Left ventricle myocardium superior (tissue), 1 donor: ENCODE measurements around the gene FECH. TPM values are rescaled to one million over a fixed set of nuclear protein-coding genes. Genes with fewer than 3 reads are reported as not detected.
"Not testable (repeated sequence)": the region's sequence is repeated elsewhere in the genome, so short reads cannot be mapped to it uniquely, and the experiment has no call there.

Source experiments
- ATAC-seq: fragments of 200-7000 bp; cut with Tn5 transposase; one replicate; pipeline ENCODE4 v1.9.1; 2020; ENCODE audit warnings: mild to moderate bottlenecking, moderate library complexity
- DNase-seq: peaks from one replicate; pipeline ENCODE4 v3.0.0-alpha.2; 2020
- intact Hi-C: fragments of 100-400 bp; cut with micrococcal nuclease; formaldehyde crosslinking; loops from one replicate; pipeline ENCODE4 v1.11.0; 2022
- long read RNA-seq: library from polyadenylated mRNA; unstranded; transcript quantifications from one replicate; pipeline ENCODE4 v2.0.0, GENCODE V29; 2021
- total RNA-seq: library from RNA; stranded (reverse); fragmentation: NEBNext Ultra II Directional; extraction: Animal tissue kit (Norgen Biotek cat#: 25700); gene quantifications from one replicate; pipeline ENCODE4 v1.2.1, GENCODE V29; 2021
- donor health status: DM: no; HTN: yes; CAD: no; lungs with severe emphysema.

The FECH gene, protein sequence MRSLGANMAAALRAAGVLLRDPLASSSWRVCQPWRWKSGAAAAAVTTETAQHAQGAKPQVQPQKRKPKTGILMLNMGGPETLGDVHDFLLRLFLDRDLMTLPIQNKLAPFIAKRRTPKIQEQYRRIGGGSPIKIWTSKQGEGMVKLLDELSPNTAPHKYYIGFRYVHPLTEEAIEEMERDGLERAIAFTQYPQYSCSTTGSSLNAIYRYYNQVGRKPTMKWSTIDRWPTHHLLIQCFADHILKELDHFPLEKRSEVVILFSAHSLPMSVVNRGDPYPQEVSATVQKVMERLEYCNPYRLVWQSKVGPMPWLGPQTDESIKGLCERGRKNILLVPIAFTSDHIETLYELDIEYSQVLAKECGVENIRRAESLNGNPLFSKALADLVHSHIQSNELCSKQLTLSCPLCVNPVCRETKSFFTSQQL
- total RNA-seq = 36.6 TPM
- long read RNA-seq, transcript FECH-202 (11 exons, 2,526 nt) = minor isoform, 6 of 66 reads
- long read RNA-seq, transcript FECH-201 (11 exons, 3,853 nt) = major isoform, 45 of 66 reads
- long read RNA-seq, partial matches to known transcripts = 5 of 66 reads
- long read RNA-seq, other reads (novel, unspliced or antisense) = 10 of 66 reads

DNA sequence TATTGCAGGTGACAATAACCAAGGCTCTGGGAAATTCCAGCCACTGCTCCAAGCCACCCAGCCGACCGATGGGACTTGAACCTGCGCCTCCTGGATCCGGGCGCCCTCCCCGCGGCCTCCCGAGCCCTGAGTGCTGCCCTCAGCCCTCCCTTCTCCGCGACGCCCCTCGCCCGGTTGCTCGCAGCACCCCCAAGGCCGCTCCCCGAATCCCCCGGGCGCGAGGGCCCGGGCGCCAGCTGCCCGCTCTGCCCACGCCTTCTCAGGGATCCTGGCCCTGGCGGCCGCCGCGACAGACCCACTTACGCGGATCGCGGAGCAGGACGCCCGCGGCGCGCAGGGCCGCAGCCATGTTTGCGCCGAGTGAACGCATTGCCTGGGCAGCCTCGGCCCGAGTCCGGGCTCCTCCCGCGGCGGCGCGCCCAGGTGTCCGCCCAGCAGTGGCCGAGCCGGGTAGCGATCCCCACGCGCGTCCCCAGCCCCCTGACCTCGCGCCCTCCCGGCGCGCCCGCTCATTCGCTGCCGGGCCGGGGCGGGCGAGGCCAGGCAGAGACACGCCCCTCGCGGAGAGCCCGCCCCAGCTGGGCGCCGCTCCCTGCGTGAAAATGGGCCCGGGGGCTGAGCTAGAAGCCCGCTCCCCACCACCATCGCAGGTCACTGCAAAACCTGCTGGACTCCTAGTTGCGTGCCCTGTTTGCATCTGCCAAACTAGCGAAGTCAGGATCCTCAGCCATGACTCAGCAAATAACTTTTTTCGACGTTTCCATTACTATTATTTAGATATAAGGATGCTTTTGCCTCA lies at the start of gene FECH:
FECH (minus strand) TSS at position 452 of the 799 bp plus-strand sequence; CDS start at position 370, 82 bp downstream.
- ATAC-seq = peak; percentile 99
- intact Hi-C loops = no loop called here

DNA sequence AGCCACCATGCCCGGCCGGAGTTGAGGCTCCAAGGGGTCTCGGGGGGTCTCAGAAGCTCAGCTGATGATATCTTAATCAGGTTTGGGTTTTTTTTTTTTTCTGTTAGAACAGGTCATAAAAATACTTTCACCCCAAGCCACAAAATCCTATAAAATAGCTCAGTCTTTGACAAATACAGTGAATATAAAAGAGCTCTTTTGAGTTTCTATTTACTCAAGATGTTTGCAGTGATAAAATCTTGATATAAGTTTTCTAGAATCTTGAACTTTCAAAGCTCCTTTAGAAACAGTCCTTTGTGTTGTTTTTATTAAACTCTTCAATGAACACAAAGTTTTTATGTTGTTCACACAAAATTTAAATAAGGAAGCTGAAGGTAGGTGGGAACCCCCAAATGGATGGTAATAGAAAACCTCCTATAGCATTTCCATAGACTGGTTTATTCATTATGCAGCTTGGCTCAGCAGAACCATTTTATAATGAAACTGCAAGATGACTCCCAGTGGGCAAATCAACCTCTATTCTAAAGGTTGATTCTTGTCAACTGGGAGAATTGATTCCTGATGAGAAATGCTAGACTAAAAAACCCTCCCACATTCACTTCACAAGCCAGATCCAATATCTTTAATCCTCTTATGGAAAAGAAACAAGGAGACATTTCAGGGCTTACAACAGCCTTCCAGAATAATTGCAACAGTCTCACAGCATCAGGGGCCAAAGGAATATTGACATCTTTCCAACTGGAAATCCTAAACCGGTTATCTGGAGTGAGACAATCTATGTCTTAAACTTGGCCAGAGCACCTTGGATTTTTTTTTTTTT lies 48.7 kb upstream of the FECH start:
- ATAC-seq (peak; percentile 51), DNase-seq (no peak)
- intact Hi-C loops = no loop called here

More for the DNA sequence above, at the start of gene FECH:
- DNase-seq = peak; percentile 93

DNA sequence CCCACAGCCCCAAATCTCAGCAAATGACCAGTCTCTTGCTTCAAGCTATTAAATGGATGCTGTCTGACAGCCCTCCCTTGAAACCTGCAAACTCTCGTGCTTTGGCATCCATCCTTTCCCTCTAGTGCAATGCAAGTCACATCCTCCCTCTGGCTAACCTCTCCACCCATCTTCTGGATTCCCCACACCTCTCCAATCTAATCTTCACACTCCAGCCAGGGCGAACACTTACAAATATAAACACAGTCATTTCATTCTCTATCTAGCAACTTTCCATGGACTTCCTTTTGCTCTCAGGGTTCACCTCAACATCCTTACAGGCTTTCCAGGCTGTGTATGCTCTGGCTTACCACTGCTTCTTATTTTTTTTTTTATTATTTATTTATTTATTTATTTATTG lies 45.2 kb upstream of the FECH start:
- ATAC-seq (no peak), DNase-seq (no peak)
- intact Hi-C loops = no loop called here

DNA sequence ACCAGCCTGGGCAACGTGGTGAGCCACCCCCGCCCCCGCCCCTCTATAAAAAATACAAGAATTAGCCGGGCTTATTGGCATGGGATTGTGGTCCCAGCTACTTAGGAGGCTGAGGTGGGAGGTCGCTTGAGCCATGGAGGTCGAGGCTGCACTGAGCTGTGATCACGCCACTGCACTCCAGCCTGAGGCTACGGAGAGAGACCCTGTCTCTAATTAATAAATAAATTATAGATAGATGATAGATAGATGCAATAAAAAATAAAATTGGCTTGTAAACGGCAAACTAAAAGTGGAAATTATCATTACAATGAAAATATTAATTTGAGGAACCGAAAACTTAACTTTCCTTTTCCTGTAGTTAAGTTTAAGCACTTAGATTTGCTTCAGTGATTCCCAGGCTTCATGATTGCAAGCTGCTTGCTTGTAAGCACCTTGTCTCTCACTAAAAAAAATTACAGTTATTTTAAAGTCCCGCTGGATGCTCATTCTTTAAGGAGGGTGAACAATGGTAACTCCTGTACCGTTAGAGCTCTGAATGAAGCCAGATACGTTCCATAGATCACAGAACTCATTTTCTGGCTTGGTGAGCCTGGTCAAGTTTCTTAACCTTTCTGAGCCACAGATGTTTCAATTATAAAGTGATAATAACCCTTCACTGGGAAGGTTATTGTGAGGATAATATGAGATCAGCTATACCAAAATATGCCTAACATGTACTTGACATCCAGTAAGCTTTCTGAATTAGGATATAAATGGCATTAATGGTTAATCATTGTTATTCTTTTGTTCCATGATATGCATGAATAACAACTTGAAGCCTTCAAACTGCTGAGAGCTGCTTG lies 44.5 kb upstream of the FECH start:
- ATAC-seq (no peak), DNase-seq (no peak)
- intact Hi-C loops = no loop called here

DNA sequence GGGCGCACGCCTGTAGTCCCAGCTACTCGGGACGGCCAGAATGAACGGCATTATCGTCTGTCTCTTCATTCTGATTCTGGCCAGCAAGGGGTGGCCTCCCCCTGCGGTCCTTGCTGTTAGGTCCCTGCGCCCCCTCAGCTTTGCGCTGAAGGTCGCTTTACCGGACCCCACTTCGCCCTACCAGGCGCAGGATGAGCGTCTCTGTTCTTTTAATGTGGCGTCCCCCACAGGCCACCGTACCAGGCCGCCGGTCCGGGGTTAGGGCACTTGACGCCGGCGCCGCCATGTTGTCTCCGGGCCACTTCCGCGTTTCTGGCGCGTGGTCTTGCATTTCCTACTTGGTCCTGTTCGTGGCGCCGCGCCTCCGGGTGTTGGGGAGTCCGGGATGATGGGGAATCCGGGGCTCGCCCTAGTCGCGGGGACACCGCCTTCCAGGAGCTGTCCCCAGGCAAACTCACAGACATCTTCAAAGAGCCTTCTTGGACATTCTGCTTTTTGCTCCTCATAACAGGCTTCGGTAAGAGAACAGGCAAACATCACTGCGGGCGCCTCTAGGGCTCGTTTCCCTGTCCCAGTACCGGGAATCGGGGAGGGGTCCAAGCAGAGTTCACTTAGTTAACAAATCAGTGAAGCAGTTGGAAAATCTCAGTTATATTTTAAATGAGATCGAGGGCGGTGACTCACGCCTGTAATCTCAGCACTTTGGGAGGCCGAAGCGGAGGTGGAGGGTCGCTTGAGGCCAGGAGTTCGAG lies 43.7 kb upstream of the FECH start:
- DNase-seq (peak; percentile 98), ATAC-seq (peak; percentile 99)
- intact Hi-C loops = no loop called here

DNA sequence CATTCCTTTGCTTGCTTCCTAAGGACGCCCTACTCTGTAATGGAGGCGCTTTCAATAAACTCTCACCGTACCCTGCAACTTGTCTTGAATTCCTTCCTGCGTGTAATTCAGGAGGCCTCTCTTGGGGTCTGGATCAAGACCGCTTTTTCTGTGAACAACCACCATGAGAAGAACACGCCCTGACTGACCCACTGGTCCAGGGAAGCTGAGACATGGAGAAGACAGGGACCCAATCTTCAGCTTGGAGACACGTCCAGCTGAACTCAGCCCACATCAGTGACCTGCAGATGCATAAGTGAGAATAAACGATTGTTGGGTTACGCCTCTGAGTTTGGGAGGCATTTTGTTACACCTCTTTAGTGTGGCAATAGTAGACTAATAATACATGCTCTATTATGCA lies 42.9 kb upstream of the FECH start:
- ATAC-seq (no peak), DNase-seq (no peak)
- intact Hi-C loops = no loop called here

DNA sequence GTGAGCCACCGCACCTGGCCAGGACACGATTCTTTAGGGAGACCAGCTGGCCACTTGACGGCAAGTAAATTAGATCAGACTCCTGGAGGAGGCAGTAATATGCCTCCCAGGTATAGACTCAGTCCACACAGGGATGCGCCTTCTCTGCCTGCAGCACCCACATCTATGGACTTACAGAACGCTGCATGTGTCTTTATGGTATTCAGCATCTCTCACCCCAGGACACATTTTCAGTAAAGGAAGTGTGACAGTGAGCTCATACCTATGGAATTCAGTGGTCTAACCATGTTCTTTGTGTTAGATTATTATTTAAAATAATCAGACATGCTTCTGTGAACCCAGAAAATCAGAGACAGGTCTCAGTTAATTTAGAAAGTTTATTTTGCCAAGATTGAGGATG lies 41.0 kb upstream of the FECH start:
- no peak for DNase-seq
- no peak for ATAC-seq
- intact Hi-C loops = no loop called here

DNA sequence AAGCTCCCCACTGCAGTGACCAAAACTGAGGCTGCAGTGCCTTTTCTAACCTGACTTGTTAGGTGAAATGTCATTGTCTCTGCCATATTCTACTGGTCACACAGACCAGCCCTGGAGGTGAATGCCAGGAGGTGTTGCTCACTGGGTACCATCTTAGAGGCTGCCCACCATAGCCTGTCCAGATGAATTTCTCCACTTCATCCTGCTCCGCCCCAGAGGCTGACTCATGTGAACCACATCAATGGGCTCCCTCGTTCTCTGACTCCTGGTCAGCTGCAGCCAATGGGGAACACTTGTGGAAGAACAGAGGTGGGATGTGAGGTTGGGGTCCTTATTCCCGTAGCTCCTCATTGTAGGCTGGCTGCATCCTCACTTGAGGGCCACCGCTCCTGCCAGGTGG lies 38.5 kb upstream of the FECH start:
- ATAC-seq = no peak
- intact Hi-C loops = no loop called here
- DNase-seq = no peak

DNA sequence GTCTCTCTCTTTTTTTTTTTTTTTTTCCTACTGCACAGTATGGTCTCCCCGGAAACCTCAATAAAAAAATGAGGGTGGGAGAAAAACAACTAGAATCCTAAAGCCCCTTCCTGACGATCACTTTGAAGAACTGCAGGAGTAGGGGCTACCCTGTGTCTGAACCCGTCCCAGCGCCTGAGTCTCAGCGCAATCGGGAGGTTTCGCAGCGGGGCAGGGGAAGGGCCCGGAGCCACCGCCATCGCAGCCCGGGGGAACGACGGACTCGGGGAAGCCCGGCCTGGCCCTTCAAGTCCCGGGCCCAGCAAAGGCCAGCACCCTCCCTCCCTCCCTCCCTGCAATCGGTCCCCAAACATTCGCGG lies 34.7 kb upstream of the FECH start:
- peak; percentile 47 for ATAC-seq
- intact Hi-C loops = no loop called here

DNA sequence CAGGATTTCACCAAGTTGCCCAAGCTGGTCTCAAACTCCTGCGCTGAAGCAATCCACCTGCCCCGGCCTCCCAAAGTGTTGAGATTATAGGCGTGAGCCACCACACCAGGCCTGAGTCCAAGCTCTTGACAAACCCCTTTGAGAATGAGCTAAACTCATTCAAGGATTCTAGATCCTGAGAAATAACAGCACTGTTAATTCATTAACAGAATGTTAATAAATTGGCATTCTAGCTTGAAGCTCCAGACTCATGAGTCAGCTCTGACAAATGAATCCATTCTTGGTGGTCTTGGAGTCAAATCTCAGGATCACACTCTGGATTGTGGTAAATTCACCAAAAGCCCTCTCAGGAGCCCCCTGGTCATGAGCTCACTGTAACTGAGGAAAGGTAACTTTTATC lies 33.4 kb upstream of the FECH start:
- intact Hi-C loops = no loop called here
- ATAC-seq (no peak), DNase-seq (no peak)

More for the DNA sequence above, 34.7 kb upstream of the FECH start:
- DNase-seq = no peak

DNA sequence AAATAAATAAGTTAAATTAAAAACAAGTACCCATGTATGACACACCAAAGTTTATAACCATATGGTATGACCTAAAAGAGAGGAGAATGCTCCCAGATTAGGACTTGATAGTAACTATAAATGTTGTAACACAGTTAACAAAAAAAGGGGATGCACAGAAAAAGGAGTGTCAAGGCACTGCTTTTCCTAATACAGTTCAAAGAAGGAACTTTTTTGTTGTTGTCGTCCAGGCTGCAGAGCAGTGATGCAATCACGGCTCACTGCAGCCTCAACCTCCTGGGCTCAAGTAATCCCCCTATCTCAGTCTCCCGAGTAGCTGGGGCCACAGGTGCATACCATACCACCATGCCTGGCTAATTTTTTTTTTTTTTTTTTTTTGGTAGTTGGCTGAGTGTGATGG lies 32.4 kb upstream of the FECH start:
- ATAC-seq (no peak), DNase-seq (no peak)
- intact Hi-C loops = no loop called here

DNA sequence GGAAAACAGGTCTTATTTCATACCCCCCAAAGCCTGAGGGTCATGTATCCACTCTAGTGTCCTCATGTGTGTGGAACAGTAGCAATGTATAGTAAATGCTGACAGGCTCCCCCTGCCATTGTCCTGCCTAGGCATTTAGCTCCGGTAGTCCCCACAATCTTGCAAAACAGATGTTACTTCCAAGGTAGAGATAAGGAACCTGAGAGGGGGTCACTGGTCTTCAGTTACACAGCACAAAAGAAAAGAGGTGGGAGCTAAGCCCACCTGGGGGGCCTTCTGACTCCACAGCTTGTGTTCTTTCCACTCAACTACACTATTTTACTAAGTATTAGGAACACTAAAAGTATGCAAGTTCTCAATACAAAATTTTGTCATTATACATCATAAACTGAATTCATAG lies 17.4 kb upstream of the FECH start:
- intact Hi-C loops = no loop called here
- ATAC-seq (no peak), DNase-seq (no peak)

DNA sequence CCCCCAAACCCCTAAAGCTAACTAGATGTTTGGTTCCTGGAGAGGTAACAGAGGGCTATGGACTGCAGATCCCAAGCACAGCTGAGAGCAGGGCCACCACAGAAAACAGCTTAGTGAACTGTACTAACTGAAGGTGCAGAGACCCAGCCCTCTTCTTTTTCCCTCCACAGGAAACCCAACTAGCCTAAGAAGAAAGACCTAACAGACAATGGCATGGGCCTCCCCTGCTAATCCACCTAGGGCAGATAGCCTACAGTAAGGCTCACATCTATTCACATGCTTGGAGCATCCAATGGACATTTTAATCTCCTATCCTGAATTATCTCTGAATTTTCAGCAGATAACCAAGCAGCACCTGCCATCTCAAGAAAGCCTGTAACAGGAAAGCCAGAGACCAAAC lies 8.8 kb upstream of the FECH start:
- intact Hi-C loops = no loop called here
- DNase-seq = no peak
- ATAC-seq = no peak

DNA sequence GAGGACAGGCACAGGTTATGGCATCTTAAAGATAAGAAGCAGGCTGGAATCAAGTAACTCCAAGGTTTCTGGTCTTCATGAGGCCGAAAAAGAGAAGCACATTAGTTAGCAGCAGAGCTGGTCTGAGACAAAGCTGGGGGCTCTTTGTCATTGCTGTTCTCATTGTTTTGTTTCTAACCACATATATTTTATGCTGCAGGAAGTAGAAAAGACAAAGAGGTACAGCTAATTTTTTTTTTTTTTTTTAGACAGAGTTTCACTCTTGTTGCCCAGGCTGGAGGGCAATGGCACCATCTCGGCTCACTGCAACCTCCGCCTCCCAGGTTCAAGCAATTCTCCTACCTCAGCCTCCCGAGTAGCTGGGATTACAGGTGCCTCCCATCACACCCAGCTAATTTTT lies 6.2 kb upstream of the FECH start:
- intact Hi-C loops, DNase-seq, ATAC-seq: not testable (repeated sequence)

DNA sequence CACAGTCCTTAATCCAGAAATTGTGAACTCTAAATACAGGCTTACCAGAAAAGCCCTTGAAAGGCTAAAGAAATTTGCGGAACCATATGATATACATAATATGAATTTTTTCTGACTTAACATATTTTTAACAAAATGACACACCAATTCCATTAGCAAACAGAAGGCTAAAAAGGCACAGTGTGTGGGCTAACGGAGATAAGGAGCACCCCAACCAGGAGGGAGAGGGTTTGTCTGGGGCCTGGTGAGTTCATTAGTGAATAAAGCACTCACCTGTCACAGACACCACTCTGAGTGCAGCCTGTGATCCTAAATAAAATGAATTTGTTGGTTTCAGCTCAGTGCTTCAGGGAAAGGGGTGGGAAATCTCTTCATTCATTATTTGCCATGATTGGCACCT lies 2.7 kb upstream of the FECH start:
- ATAC-seq (no peak), DNase-seq (no peak)
- intact Hi-C loops = no loop called here

DNA sequence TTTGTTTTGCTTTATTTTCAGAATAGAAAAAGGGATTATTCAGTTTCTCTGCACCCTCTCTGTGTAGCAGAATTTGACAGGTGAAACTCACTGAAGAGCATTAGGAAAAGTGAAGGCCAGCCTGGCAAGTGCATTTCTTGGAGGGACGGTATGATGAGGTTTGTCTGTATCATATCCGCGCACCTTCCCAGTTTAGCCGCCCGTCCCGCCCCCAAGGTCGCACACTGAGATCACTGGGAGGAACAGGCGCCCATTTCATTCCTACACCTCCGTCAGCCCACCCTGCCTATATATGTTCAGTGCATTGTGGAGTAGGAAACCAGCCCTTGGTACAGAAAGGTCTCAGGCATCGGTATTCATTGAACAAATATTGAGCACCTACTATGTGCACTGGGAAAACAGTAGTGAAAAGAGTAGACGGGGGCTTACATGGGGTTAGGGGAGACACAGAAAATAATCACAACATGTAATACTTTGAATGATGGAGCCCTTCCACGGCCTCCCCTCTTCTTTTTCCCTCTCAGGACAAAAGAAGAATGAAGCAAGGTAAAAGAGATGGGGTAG lies 678 bp upstream of the FECH start:
- intact Hi-C loops = no loop called here
- no peak for ATAC-seq
- DNase-seq = no peak

DNA sequence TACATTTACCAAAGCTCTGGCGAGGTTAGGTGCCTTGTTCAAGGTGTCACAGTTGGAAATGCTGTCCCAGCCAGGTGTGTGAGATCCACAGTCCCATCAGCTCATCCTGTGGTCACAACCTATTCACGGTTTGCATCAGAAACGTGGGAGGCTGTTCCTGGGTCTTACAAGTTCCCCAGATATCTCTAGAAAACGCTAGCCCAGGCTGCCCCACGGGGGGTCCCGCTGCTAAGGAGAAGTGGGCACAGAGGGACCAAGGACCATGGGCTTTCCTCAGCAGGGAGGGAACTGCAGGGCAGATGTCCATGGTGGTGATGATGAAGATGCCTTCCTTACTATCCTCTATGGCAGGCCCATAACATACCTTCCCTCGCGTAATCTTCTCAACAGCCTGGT lies 649 bp downstream of the FECH start:
- DNase-seq (no peak), ATAC-seq (no peak)
- intact Hi-C loops = no loop called here

DNA sequence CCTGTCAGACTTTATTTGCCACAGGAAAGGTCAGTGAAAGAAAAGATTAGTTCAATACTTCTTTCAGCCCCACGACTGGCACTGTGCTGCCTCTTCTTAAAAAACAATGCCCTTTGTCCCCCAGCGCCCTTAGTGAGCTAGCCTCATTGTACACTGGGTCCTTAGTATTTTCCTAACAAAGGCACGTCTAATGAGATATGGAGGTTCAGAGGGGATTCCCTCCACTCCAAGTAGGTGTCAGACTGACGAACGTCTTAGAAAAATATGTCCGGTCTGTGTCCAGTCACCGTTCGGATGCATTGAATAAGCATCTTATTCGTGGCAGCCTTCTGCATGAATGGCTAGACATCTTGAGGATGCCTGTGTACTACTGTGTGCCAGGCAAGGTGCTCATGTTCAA lies 1.1 kb downstream of the FECH start:
- intact Hi-C loops = no loop called here
- ATAC-seq = no peak

More for the DNA sequence above, 1.1 kb downstream of the FECH start:
- no peak for DNase-seq
